Lower leg skin (tissue), 4 donors: ENCODE data around the gene CSNK2B. TPM values are rescaled to one million over a fixed set of nuclear protein-coding genes. Genes with fewer than 3 reads are reported as not detected.

ENCODE experiments used
- DNase-seq, 2 donors: peaks; one replicate each; pipeline ENCODE4 v3.0.0-alpha.2; 2019; ENCODE audit warnings: low spot score in 2 of 2
- H3K4me3 ChIP-seq: fragments of 200-600 bp; sonication (generic); 2 replicates; pipeline ENCODE4 v1.5.1; 2017; ENCODE audit warnings: mild to moderate bottlenecking, low read depth; ENCODE audit not compliant: poor library complexity, severe bottlenecking
- CTCF ChIP-seq, 3 donors: fragments of 450-650 bp; IDR thresholded peaks; one replicate each; pipeline ENCODE4 v1.5.1; 2016; ENCODE audit warnings: antibody characterized with exemption in 3 of 3, mild to moderate bottlenecking in 3 of 3, moderate library complexity in 2 of 3
- POLR2A ChIP-seq, 2 donors: fragments of 450-650 bp; IDR thresholded peaks; one replicate each; pipeline ENCODE4 v1.6.1; 2016 to 2017; ENCODE audit warnings: antibody characterized with exemption in 2 of 2, mild to moderate bottlenecking in 1 of 2, moderate library complexity in 1 of 2
- WGBS, 2 donors: methylation state at CpG; one replicate each; pipeline ENCODE4 v1.1.5; 2018; 5-methylcytosine and 5-hydroxymethylcytosine counted together
- intact Hi-C: fragments of 100-400 bp; cut with DNase I; formaldehyde crosslinking; loops from one replicate; pipeline ENCODE4 v1.15.0; 2023; ENCODE audit warnings: low total_unique reads
- total RNA-seq, 4 donors: library from RNA; depleted of rRNA; stranded (reverse); fragments of >200 nt; gene quantifications; one replicate each; pipeline ENCODE4 v1.1.0, GENCODE V29; 2016

Gene CSNK2B
- total RNA-seq, 4 donors from 2014 or later: 328 to 447 (median 416) TPM

- WGBS, 2 donors: 19% methylated on average over 4 of the region's 4 CpGs
- intact Hi-C loops: no loop called here
- no peak overlapping the region for H3K4me3 ChIP-seq
- no peak for DNase-seq
- TF ChIP-seq POLR2A (IDR thresholded peaks at IDR 0.05): no peak
- no peak for TF ChIP-seq CTCF (IDR thresholded peaks at IDR 0.05)
These were observed 43.9 kb upstream of the CSNK2B start for GRCh38 chr6:31621991-31622390.

GRCh38 chr6:31622684-31623091 is 43.2 kb upstream of the CSNK2B start:
- no peak for TF ChIP-seq CTCF (IDR thresholded peaks at IDR 0.05)
- no peak for TF ChIP-seq POLR2A (IDR thresholded peaks at IDR 0.05)
- WGBS, 2 donors: 35 to 47% methylated on average over 10 of the region's 10 CpGs
- intact Hi-C loops: no loop called here
- peak; percentile 49 to 91 for DNase-seq
- H3K4me3 ChIP-seq: no peak overlapping the region

DNA sequence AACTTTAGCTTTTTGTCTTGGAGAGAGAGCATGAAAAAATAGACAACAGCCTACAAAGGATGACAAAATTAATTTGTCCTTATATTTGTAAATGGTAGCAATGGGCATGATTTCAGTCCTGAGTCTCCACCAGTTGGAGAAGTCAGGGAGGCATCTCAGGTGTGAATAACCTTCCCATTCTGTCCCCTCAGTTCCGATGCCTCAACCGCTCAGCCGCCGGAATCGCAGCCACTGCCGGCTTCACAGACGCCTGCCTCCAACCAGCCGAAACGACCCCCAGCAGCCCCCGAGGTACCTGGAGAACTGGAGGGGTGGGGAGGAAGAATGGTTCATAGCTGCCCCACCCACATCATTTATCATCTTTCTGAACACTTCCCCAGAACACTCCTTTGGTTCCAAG is 41.8 kb upstream of the CSNK2B start:
- intact Hi-C loops: no loop called here
- H3K4me3 ChIP-seq: no peak overlapping the region
- WGBS, 2 donors: 80 to 84% methylated on average over 10 of the region's 10 CpGs
- TF ChIP-seq POLR2A (IDR thresholded peaks at IDR 0.05): no peak
- no peak for DNase-seq

DNA sequence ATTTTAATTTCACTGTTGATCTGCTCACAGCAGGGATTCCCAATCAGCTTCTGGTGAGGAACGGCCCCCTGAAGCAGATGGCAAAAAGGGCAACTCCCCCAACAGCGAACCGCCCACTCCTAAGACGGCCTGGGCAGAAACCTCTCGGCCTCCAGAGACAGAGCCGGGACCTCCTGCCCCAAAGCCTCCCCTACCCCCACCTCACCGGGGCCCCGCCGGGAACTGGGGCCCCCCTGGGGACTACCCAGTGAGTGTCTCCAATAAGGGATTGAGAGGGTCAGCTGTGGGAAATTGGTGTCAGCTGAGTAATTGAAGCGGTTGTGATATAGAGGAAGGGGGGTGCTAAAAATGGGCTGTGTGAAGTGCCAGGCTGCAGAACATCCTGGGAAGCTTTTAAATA is 38.9 kb upstream of the CSNK2B start:
- H3K4me3 ChIP-seq: no peak overlapping the region
- TF ChIP-seq POLR2A (IDR thresholded peaks at IDR 0.05): no peak
- TF ChIP-seq CTCF (IDR thresholded peaks at IDR 0.05): no peak
- intact Hi-C loops: no loop called here
- 82 to 85% methylated on average over 10 of the region's 10 CpGs for WGBS, 2 donors
- no peak for DNase-seq

DNA sequence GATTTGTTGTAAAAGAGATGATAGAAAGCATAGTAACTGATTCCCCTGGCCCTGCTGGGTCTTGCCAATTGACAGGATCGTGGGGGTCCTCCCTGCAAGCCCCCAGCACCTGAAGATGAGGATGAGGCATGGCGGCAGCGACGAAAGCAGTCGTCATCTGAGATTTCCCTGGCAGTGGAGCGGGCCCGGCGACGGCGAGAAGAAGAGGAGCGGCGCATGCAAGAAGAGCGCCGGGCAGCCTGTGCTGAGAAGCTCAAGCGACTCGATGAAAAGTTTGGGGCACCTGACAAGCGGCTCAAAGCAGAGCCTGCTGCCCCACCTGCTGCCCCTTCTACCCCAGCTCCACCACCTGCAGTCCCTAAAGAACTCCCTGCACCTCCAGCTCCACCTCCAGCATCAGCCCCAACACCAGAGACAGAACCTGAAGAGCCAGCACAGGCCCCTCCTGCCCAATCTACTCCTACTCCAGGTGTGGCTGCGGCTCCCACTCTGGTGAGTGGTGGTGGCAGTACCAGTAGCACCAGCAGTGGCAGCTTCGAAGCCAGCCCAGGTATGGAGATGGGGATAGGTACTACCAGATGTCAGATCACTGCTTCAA is 38.1 kb upstream of the CSNK2B start:
- intact Hi-C loops: no loop called here
- no peak for DNase-seq
- TF ChIP-seq POLR2A (IDR thresholded peaks at IDR 0.05) (no peak), CTCF (IDR thresholded peaks at IDR 0.05) (no peak)
- 93 to 94% methylated on average over 19 of the region's 19 CpGs for WGBS, 2 donors
- H3K4me3 ChIP-seq: no peak overlapping the region

GRCh38 chr6:31629014-31629413 is 36.9 kb upstream of the CSNK2B start:
- WGBS, 2 donors: 90 to 93% methylated on average over 7 of the region's 7 CpGs
- intact Hi-C loops: no loop called here
- no peak overlapping the region for H3K4me3 ChIP-seq
- no peak for DNase-seq
- TF ChIP-seq CTCF (IDR thresholded peaks at IDR 0.05) (no peak), POLR2A (IDR thresholded peaks at IDR 0.05) (no peak)
